Neuronal stem cell (in vitro differentiated cells): ENCODE data around the gene TIA1.
"Not testable (repeated sequence)": the region's sequence is repeated elsewhere in the genome, so short reads cannot be mapped to it uniquely, and the experiment has no call there.

ENCODE experiments used
- DNase-seq: peaks from one replicate; pipeline ENCODE4 v3.0.0-alpha.2; 2013; ENCODE audit warnings: low spot score
- H2AFZ ChIP-seq: one replicate; pipeline ENCODE4 v1.6.1; 2013; ENCODE audit warnings: mild to moderate bottlenecking, low read length, inconsistent platforms
- H2AK5ac ChIP-seq: 2 replicates; pipeline ENCODE4 v1.6.1; 2013; ENCODE audit warnings: low read depth, mild to moderate bottlenecking, inconsistent platforms, low read length, moderate library complexity, mixed read lengths
- H2BK120ac ChIP-seq: 2 replicates; pipeline ENCODE4 v1.6.1; 2013; ENCODE audit warnings: low read depth, mild to moderate bottlenecking, inconsistent platforms, low read length, moderate library complexity, mixed read lengths
- H2BK12ac ChIP-seq: one replicate; pipeline ENCODE4 v1.6.1; 2013; ENCODE audit warnings: low read length, inconsistent platforms
- H2BK15ac ChIP-seq: 2 replicates; pipeline ENCODE4 v1.6.1; 2013; ENCODE audit warnings: mild to moderate bottlenecking, low read length, inconsistent platforms, mixed read lengths
- H2BK5ac ChIP-seq: one replicate; pipeline ENCODE4 v1.6.1; 2013; ENCODE audit warnings: inconsistent platforms, mild to moderate bottlenecking, low read length, moderate library complexity
- H3K14ac ChIP-seq: one replicate; pipeline ENCODE4 v1.6.1; 2013; ENCODE audit warnings: low read length, inconsistent platforms
- H3K18ac ChIP-seq: 2 replicates; pipeline ENCODE4 v1.6.1; 2013; ENCODE audit warnings: low read length, inconsistent platforms
- H3K23ac ChIP-seq: 2 replicates; pipeline ENCODE4 v1.6.1; 2013; ENCODE audit warnings: low read depth, mild to moderate bottlenecking, mixed read lengths, low read length, inconsistent platforms; ENCODE audit not compliant: poor library complexity
- H3K27ac ChIP-seq: replicated peaks from 3 replicates; pipeline ENCODE4 v1.5.1; 2013; ENCODE audit warnings: low read length, inconsistent platforms
- H3K27me3 ChIP-seq, 3 experiments: 2 replicates each; pipeline ENCODE4 v1.6.1; 2013; ENCODE audit warnings: low read length in 3 of 3, mild to moderate bottlenecking in 2 of 3, inconsistent platforms in 1 of 3, low read depth in 1 of 3, mixed read lengths in 1 of 3, moderate library complexity in 1 of 3; ENCODE audit not compliant: control insufficient read depth in 3 of 3, insufficient read depth in 3 of 3
- H3K36me3 ChIP-seq, 2 donors: replicated peaks in 1 of 2; 2 replicates each; pipeline ENCODE4 v1.6.1; 2013; ENCODE audit warnings: low read length in 2 of 2; ENCODE audit not compliant: control insufficient read depth in 2 of 2, insufficient read depth in 2 of 2
- H3K4ac ChIP-seq: 2 replicates; pipeline ENCODE4 v1.6.1; 2013; ENCODE audit warnings: inconsistent platforms, mild to moderate bottlenecking, low read length, moderate library complexity
- H3K4me1 ChIP-seq, 2 donors: 1 replicate in 1 of 2; 2 replicates in 1 of 2; pipeline ENCODE4 v1.6.1; 2013; ENCODE audit warnings: low read length in 2 of 2, low read depth in 1 of 2; ENCODE audit not compliant: control insufficient read depth in 2 of 2, insufficient read depth in 1 of 2
- H3K4me2 ChIP-seq: one replicate; pipeline ENCODE4 v1.6.1; 2013; ENCODE audit warnings: mild to moderate bottlenecking, low read length, inconsistent platforms; ENCODE audit not compliant: insufficient read depth, poor library complexity, severe bottlenecking
- H3K4me3 ChIP-seq, 2 donors: 2 replicates each; pipeline ENCODE4 v1.5.1; 2013; ENCODE audit warnings: low read length in 2 of 2, mild to moderate bottlenecking in 2 of 2, inconsistent platforms in 1 of 2, moderate library complexity in 1 of 2
- H3K79me1 ChIP-seq: one replicate; pipeline ENCODE4 v1.6.1; 2013; ENCODE audit warnings: low read depth, mild to moderate bottlenecking, inconsistent platforms, low read length, moderate library complexity
- H3K9ac ChIP-seq: one replicate; pipeline ENCODE4 v1.6.1; 2013; ENCODE audit warnings: mild to moderate bottlenecking, low read depth, low read length, inconsistent platforms; ENCODE audit not compliant: poor library complexity
- H3K9me3 ChIP-seq, 2 donors: replicated peaks in 1 of 2; 2 replicates each; pipeline versions ENCODE3 to v1.6.1; 2013; ENCODE audit warnings: low read length in 2 of 2, mild to moderate bottlenecking in 2 of 2, inconsistent platforms in 1 of 2, low read depth in 1 of 2, mixed read lengths in 1 of 2, moderate library complexity in 1 of 2; ENCODE audit not compliant: control insufficient read depth in 2 of 2, insufficient read depth in 1 of 2
- H4K8ac ChIP-seq: one replicate; pipeline ENCODE4 v1.6.1; 2013; ENCODE audit warnings: low read depth, mild to moderate bottlenecking, inconsistent platforms, low read length, moderate library complexity
- H4K91ac ChIP-seq: one replicate; pipeline ENCODE4 v1.6.1; 2013; ENCODE audit warnings: low read length, low read depth, mild to moderate bottlenecking, inconsistent platforms; ENCODE audit not compliant: poor library complexity
- WGBS, 2 donors: extraction: QIAGEN DNeasy Blood & Tissue Kit; methylation state at CpG; one replicate each; pipeline ENCODE4 v1.1.7; 2013; ENCODE audit warnings: missing lambda C conversion rate in 2 of 2, mixed read lengths in 1 of 2; ENCODE audit not compliant: insufficient read length in 2 of 2, insufficient replicate concordance in 1 of 2; ENCODE audit errors: extremely low coverage in 2 of 2; 5-methylcytosine and 5-hydroxymethylcytosine counted together

TIA1 gene

GRCh38 chr2:70240599-70240998, 7.8 kb downstream of the TIA1 start:
- Histone ChIP-seq H3K23ac (no peak overlapping the region), H4K91ac (no peak overlapping the region), H3K9me3 (peaks cover 1 to 27% of the 10 kb centered on the region in 2 donors), H3K36me3 (peaks cover 17 to 94% of the 10 kb centered on the region in 2 donors), H3K27ac (no peak overlapping the region), H4K8ac (no peak overlapping the region), H3K9ac (no peak overlapping the region), H3K4me1 (peaks cover 0 to 1% of the 10 kb centered on the region in 2 donors), H2BK5ac (no peak overlapping the region), H3K79me1 (peaks cover 1% of the 10 kb centered on the region), H2BK15ac (no peak overlapping the region), H3K4me2 (no peak overlapping the region), H3K18ac (no peak overlapping the region), H3K14ac (no peak overlapping the region), H3K4ac (no peak overlapping the region), H2BK120ac (no peak overlapping the region), H2BK12ac (no peak overlapping the region), H3K27me3 (no peaks in the 10 kb centered on the region), H2AFZ (no peak overlapping the region), H3K4me3 (no peak overlapping the region), H2AK5ac (no peak overlapping the region)
- whole genome bisulfite sequencing, 2 donors: no CpG with 5 or more reads among the region's 3 CpGs
- no peak for DNase-seq

GRCh38 chr2:70233926-70234325, 14.5 kb downstream of the TIA1 start:
- no peaks in the 10 kb centered on the region for H3K4me1 ChIP-seq
- H2BK15ac ChIP-seq: no peak overlapping the region
- H2AFZ ChIP-seq: no peak overlapping the region
- H3K9ac ChIP-seq: no peak overlapping the region
- H3K4me3 ChIP-seq: no peak overlapping the region
- H3K4me2 ChIP-seq: no peak overlapping the region
- H2BK12ac ChIP-seq: no peak overlapping the region
- WGBS, 2 donors: no CpG with 5 or more reads among the region's 3 CpGs
- DNase-seq: no peak
- H2AK5ac ChIP-seq: no peak overlapping the region
- peaks cover 22 to 91% of the 10 kb centered on the region in 2 donors for H3K36me3 ChIP-seq
- H3K4ac ChIP-seq: no peak overlapping the region
- H3K79me1 ChIP-seq: no peaks in the 10 kb centered on the region
- H4K8ac ChIP-seq: no peak overlapping the region
- no peak overlapping the region for H4K91ac ChIP-seq
- H3K14ac ChIP-seq: no peak overlapping the region
- no peak overlapping the region for H2BK120ac ChIP-seq
- H3K9me3 ChIP-seq: peaks cover 0 to 1% of the 10 kb centered on the region in 2 donors
- no peak overlapping the region for H3K18ac ChIP-seq
- H3K27ac ChIP-seq: no peak overlapping the region
- H3K23ac ChIP-seq: no peak overlapping the region
- no peaks in the 10 kb centered on the region for H3K27me3 ChIP-seq
- H2BK5ac ChIP-seq: no peak overlapping the region

- H3K9ac ChIP-seq: no peak overlapping the region
- H3K18ac ChIP-seq: no peak overlapping the region
- no peak overlapping the region for H3K14ac ChIP-seq
- H3K36me3 ChIP-seq: peaks cover 28 to 99% of the 10 kb centered on the region in 2 donors
- H2AFZ ChIP-seq: no peak overlapping the region
- no peak overlapping the region for H3K27ac ChIP-seq
- no peak overlapping the region for H4K8ac ChIP-seq
- H3K4me1 ChIP-seq: no peaks in the 10 kb centered on the region
- H4K91ac ChIP-seq: no peak overlapping the region
- H2BK120ac ChIP-seq: no peak overlapping the region
- no peak overlapping the region for H2BK15ac ChIP-seq
- no peaks in the 10 kb centered on the region for H3K27me3 ChIP-seq
- H3K9me3 ChIP-seq: peaks cover 0 to 1% of the 10 kb centered on the region in 2 donors
- no peak overlapping the region for H3K4ac ChIP-seq
- H3K23ac ChIP-seq: no peak overlapping the region
- no peak overlapping the region for H2BK12ac ChIP-seq
- no peak overlapping the region for H2AK5ac ChIP-seq
- H2BK5ac ChIP-seq: no peak overlapping the region
- H3K4me3 ChIP-seq: no peak overlapping the region
- H3K79me1 ChIP-seq: no peaks in the 10 kb centered on the region
- no CpG with 5 or more reads among the region's 2 CpGs for WGBS, 2 donors
- no peak overlapping the region for H3K4me2 ChIP-seq
- DNase-seq: no peak
These were observed 21.6 kb downstream of the TIA1 start for GRCh38 chr2:70226781-70227180.

- H2BK15ac ChIP-seq, DNase-seq, H2AFZ ChIP-seq, H3K27ac ChIP-seq, H3K4me1 ChIP-seq, H3K23ac ChIP-seq, H2BK12ac ChIP-seq, H4K91ac ChIP-seq, H2BK120ac ChIP-seq, H2BK5ac ChIP-seq, H3K27me3 ChIP-seq, H4K8ac ChIP-seq, H3K79me1 ChIP-seq, H3K18ac ChIP-seq, H3K4me2 ChIP-seq, H3K9ac ChIP-seq, H3K9me3 ChIP-seq, H3K14ac ChIP-seq, H3K4ac ChIP-seq, H2AK5ac ChIP-seq, H3K4me3 ChIP-seq: not testable (repeated sequence)
- H3K36me3 ChIP-seq: peaks cover 31 to 99% of the 10 kb centered on the region in 2 donors
- no CpG with 5 or more reads among the region's 3 CpGs for WGBS, 2 donors
These were observed 25.1 kb downstream of the TIA1 start for GRCh38 chr2:70223305-70223704.
